ES-I3 (cell line): Measurements from ENCODE around the gene JAKMIP3.

ENCODE experiments used
- H3K36me3 ChIP-seq: 2 replicates; pipeline ENCODE4 v1.6.1; 2013; ENCODE audit warnings: mild to moderate bottlenecking, low read length, control low read depth, moderate library complexity; ENCODE audit not compliant: insufficient read depth
- H3K4me1 ChIP-seq: 2 replicates; pipeline ENCODE4 v1.6.1; 2013; ENCODE audit warnings: mild to moderate bottlenecking, control low read depth, low read length; ENCODE audit not compliant: insufficient read depth
- H3K9ac ChIP-seq: 2 replicates; pipeline ENCODE4 v1.6.1; 2013; ENCODE audit warnings: low read depth, mild to moderate bottlenecking, low read length, moderate library complexity
- H3K9me3 ChIP-seq: 2 replicates; pipeline ENCODE4 v1.6.1; 2013; ENCODE audit warnings: mild to moderate bottlenecking, low read length, moderate library complexity; ENCODE audit not compliant: control insufficient read depth, insufficient read depth

JAKMIP3 gene

DNA sequence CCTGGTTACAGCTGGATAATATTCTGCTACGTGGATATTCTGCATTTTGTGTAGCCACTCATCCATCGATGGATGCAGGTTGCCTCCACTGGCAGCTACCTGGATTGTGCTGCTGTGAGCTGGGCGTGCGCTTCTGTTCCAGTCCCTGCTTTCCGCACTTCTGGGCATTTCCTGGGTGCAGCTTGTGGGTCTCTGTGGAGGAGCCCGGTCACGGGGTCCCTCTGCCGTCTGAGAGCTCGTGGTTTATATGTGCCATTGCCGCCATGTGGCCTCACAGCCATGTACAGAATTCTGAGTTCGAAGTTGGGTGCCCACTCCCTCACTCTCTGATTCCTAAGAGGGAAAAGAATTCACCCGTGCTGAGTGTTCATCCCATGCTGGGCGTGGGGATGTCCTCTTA, 38.3 kb downstream of the JAKMIP3 start:
- Histone ChIP-seq H3K36me3 (no peaks in the 10 kb centered on the region), H3K9ac (no peak overlapping the region), H3K4me1 (no peaks in the 10 kb centered on the region), H3K9me3 (no peaks in the 10 kb centered on the region)

DNA sequence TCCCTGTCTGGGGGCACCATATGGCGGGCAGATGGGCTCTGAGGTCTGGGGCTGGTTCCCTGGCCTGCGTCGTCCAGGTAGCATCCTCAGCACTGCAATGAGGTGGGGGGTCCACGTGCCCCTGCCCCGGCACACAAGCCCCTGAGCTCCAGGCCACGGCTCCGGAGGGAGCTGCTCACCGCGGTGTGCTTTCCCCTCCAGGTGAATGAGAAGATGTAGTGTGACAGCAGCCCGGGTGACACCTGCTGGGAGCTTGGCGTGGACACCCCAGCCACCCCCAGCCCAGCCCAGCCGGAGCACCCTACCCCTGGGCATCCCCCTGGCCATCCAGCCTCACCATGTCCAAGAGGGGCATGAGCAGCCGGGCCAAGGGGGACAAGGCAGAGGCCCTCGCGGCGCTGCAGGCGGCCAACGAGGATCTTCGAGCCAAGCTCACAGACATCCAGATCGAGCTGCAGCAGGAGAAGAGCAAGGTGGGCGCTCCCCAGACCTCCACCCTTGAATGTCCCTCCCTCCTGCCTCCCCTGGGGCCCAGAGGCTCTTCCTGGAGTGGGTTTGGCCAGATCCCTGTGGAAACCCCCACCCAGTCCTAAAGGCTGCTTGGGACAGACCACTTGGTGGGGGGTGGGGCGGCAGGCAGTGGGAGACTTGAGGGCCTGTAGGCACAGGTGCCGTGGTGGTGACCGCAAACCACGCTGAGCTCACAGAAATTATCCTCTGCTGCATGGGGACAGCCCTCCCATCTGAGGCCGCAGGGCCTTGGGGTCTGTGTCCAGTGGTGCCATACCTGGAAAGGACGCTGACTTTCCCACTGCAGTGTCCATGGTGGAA, 38.9 kb downstream of the JAKMIP3 start:
- Histone ChIP-seq H3K36me3 (no peaks in the 10 kb centered on the region), H3K4me1 (no peaks in the 10 kb centered on the region), H3K9me3 (no peaks in the 10 kb centered on the region), H3K9ac (no peak overlapping the region)

DNA sequence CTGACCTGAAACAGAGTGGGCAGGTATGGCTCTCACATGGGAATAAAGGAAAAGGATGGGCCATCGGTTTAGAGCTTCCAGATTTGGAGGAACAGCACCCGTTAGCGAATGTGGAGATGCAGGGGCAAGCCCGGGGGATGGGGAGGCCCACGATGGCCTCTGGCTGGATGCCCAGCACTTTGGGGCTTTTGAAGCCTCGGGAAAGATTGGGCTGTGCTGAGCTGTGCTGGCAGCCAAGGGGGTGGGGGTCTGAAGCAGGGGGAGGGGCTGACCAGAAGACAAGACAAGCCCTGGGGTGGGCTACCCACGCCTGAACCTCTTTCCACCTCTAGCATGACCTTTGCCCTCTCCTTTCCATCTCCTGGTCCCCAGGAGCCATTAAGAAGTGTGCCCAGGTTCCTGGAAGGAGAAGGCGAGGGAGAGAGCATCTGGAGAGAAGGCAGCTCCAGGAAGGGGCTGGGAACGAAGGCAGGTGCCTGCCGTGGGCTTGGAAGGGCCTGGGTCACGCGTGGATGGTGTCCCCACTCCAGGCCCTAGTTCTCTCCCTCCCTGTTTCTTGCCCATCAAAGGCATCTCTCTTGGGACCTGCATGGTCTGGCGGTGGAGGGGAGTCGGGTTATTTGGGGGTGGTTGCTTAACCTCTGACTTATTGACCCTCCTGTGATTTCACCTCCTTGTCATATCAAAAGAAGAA, 39.7 kb downstream of the JAKMIP3 start:
- Histone ChIP-seq H3K36me3 (no peaks in the 10 kb centered on the region), H3K4me1 (no peaks in the 10 kb centered on the region), H3K9ac (no peak overlapping the region), H3K9me3 (no peaks in the 10 kb centered on the region)

DNA sequence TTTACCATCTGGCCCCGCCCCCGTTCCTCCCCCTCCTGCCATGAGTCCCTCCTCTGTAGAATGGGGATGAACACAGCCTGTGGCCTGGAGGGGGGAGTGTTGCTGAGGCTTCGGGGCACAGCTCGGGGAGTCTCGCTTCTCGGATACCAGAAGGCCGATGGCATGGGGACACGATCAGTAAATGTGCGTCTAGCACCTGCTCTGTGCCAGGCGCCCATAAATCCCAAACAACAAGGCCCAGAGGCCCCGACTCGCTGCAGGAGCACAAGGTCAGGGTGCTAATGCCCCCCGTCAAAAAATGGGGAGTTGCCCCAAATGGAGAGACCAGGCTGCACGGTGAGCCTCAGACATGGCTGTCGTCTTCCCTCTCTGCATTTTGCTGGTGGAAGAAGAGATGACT, 40.7 kb downstream of the JAKMIP3 start:
- Histone ChIP-seq H3K36me3 (no peaks in the 10 kb centered on the region), H3K9me3 (no peaks in the 10 kb centered on the region), H3K9ac (no peak overlapping the region), H3K4me1 (no peaks in the 10 kb centered on the region)

DNA sequence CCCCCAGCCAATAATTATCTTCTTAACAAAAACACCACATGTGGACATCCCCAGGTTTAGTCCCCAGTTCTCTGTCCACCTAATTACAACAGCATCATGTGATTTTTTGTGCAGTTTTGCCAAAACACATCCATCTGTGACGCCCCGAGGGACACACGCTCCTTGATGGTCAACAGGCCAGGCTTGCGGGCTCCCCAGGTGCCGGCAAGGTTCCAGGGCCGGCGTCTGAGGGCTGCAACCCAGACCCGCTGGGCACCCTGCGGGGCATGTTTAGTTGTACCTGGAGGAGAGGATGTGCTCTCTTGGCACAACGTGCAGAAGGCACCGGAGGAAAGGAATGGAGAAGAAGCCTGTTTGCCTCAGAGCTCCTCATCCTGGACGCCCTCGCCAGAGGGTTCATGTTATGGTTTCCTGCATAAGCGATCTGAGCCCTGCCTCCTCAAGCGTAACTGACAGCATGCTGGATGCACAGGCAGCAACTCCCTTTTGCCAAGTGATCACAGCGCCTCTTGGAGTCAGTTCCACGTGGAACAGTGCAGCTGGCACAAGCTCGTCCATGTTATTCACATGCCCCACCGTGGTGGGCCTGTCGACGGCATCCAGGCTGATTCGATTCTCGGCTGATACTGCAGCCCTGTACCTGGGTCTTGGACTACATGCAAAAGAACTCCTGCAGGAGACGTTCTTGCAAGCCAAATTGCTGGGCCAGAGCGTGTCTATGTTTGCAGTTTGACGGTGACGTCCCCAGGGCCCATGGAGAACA, 41.6 kb downstream of the JAKMIP3 start:
- Histone ChIP-seq H3K36me3 (no peaks in the 10 kb centered on the region), H3K4me1 (no peaks in the 10 kb centered on the region), H3K9ac (no peak overlapping the region), H3K9me3 (no peaks in the 10 kb centered on the region)

DNA sequence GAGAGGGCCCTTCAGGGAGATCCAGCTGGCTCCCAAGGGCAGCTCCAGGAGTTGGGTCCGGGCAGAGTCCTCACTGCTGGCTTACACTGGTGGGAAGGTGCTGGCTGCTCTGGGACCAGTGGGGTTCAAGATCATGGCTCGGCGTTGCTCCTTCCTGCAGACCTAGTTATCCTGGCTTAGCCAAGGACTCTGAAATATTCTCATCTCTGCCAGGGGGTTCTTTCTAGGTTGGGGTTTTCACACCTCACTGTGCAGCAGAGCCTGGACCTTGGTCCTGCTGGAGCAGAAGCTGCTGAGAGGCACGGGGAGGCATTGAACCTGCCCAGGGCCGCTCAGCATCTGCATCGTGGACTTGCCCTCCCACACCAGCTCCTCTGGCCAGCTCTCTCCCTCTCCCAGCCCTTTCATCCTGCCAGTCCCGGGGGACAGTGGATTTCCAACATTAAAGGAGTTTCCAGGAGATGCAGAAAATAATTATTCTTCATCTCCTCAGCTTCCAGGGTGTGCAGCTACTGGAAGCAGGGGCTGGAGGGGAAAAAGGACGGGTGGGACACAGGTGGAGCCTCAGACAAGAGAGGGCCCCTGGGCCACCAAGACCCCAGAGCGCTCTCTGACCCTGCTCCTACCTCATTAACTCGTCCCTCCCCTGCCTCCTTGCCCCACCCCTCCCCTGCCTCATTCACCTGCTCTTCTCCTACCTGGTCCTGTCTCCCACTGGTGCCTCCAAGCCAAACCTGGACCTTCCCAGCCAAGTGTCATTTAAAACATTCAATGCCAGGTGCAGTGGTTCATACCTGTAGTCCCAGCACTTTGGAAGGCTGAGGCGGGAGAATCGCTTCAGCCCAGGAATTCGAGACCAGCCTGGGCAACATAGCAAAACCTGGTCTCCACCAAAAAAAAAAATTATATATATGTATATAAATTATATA, 42.5 kb downstream of the JAKMIP3 start:
- H3K9ac ChIP-seq = no peak overlapping the region

DNA sequence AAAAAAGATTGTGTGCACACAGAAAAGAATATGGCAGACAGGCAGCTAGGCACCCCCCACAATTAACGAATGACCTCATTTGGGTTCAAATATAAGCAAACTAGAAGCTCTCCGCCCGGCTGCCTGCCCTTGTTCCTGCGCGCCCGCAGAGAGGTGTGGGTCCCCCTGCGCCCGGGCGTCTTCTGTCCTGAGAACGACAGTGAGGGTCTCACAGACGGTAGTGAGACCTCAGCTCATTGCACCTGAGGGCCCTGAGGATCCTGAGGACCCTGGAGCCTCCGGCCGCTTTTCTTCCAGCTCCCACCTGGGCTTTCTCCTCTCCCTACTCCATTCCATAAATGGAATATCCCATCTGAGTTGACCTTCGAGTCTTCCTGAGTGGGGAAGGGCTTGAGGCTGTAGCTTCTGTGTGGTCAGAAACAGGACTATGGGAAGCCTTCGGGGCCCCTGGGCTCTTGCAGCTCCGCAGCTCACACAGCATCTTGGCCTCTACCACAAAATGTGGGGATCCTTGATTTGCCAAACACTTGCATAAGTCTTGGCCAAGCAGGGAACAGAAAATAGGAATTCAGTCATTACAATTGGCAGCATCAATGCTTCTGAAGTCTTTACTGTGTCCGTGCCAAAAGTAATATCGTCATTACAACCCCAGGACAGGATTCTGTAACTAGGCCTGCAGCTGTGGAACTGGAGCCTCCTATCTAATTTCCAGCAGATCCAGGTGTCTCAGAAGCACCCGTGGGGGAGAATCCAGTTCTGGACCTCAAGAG, 43.8 kb downstream of the JAKMIP3 start:
- Histone ChIP-seq H3K9ac (no peak overlapping the region), H3K4me1 (no peaks in the 10 kb centered on the region), H3K36me3 (no peaks in the 10 kb centered on the region), H3K9me3 (no peaks in the 10 kb centered on the region)

More for the DNA sequence above, 42.5 kb downstream of the JAKMIP3 start:
- Histone ChIP-seq H3K9me3 (no peaks in the 10 kb centered on the region), H3K4me1 (no peaks in the 10 kb centered on the region), H3K36me3 (no peaks in the 10 kb centered on the region)

DNA sequence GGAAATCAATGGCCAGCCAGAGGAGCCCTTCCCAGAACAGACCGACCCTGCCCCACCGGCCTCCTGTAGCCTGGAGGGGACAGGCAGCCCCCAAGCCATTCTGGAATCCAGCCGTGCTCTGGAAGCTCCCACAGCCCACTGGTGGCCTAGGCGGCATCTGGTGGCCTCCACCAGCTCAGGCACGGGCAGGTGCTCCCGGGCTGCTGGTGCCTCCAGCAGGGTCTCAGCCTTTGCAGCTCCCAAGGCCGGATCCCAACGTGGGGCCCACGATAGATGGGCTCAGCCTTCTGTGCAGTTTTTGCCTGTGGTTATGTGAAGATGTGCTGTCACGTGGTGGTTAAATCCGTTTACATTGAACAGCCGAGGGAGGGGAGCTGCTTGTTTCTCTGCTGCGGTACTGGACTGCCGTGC, 44.4 kb downstream of the JAKMIP3 start:
- H3K9me3 ChIP-seq = no peaks in the 10 kb centered on the region
- no peaks in the 10 kb centered on the region for H3K4me1 ChIP-seq
- no peak overlapping the region for H3K9ac ChIP-seq
- no peaks in the 10 kb centered on the region for H3K36me3 ChIP-seq

DNA sequence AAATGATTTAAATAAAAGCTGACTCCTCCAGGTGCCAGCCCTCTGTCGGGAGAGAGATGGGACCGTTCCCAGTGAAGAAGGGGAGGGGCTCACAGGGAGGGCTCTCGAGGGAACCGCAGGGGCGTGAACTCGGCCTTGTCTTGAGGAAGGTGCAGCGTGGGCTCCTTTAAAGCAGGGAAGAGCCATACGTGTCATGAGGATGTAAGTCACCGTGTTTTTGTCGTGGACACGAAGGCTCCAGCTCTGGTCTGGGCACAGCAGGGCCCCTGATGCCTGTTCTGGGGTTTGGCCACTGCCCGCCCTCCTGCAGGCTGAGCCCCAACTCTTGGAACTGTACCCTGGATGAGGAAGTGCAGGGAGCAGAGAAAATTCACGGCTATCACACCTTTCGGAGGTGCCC, 45.0 kb downstream of the JAKMIP3 start:
- Histone ChIP-seq H3K4me1 (no peaks in the 10 kb centered on the region), H3K9me3 (no peaks in the 10 kb centered on the region), H3K36me3 (no peaks in the 10 kb centered on the region), H3K9ac (no peak overlapping the region)

DNA sequence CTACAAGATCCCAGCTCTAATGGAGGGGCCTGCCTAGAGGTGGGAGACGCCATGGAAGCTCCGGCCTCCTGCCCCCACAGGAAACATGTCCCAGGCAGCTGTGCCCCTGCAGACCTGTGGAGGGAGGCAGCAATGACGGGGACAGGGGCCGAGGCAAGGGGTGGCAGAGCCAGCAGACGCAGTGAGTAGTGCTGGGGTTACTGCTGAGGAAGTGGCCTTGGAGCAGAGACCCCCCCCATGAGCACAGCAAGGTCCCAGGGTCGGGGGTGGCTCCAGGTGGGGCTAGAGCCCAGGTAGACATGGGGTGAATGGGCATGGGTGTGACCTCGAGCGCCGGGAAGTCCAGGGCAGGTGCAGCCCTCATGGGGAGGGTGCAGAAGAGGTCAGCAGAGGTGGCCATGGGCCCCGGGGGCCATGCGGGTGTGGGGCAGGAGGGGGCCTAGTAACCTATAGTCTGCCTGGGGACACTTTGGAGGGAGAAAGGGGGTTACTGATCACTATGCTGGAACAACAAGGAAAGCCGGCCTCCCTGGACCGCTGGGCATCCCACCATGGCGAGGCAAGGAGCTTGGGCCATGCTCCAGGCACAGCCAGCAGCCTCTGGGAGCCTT, 45.5 kb downstream of the JAKMIP3 start:
- Histone ChIP-seq H3K9me3 (no peaks in the 10 kb centered on the region), H3K36me3 (no peaks in the 10 kb centered on the region), H3K9ac (no peak overlapping the region), H3K4me1 (no peaks in the 10 kb centered on the region)

DNA sequence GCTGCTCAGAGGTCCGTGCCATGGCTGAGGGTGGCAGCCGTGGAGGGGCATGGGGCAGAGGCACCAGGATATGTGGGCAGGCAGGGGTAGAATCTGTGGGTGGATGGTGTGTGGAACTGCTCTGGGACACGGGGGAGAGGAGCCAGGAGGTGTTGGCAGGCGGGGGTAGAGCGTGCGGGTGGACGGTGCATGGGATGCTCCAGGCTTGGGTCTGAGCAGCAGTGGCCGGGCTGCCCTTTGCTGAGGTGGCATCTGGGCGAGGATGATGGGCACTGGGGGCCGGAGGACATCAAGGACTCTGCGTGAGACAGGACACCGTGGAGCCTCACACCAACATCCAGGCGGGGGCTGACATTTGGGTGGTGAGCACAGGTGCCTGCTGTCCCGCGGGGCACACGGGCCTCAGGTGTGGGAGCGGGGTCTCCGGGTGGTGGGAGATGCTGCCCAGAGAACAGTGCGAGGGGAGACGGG, 46.2 kb downstream of the JAKMIP3 start:
- Histone ChIP-seq H3K36me3 (no peaks in the 10 kb centered on the region), H3K9ac (no peak overlapping the region), H3K9me3 (no peaks in the 10 kb centered on the region), H3K4me1 (no peaks in the 10 kb centered on the region)

DNA sequence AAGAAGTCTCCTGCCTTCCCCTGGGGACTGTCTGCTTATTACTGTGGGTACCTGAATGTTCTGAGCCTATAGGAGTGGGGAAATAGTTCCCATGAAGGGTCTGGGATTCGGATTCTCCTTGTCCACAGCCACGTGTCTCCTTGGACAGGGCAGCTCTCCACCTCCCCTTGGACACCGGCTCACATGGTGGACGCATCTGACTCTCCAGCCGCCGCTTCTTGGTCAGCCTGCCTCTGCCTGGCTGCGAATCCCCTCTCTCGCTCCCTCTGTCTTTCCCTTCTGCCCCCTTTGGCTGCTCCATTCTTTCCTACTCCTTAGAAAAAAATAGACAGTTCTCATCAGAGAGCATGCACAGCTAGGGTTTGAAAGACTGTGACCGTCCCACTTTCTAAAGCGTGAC, 46.9 kb downstream of the JAKMIP3 start:
- H3K36me3 ChIP-seq = no peaks in the 10 kb centered on the region
- H3K9me3 ChIP-seq = no peaks in the 10 kb centered on the region
- no peak overlapping the region for H3K9ac ChIP-seq
- no peaks in the 10 kb centered on the region for H3K4me1 ChIP-seq

DNA sequence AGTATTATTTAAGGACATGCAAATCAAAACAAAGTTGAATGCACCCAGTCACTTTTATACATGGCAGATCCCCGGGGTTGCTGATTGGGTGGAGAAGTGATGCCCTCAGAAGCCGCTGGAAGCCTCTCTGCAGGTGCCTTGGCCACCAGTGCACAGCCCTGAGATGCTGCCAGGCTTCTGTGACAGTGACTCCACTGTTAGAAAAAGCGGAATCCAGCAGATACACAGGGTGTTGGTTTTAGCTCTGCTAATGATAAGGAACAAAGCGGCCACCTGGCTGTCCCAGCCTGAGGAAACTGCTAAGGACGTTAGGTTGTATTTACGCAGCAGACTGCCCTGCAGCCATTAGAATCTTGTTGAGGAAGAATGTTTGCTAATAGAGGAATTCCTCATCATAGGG, 47.5 kb downstream of the JAKMIP3 start:
- H3K9me3 ChIP-seq = no peaks in the 10 kb centered on the region
- no peaks in the 10 kb centered on the region for H3K4me1 ChIP-seq
- no peaks in the 10 kb centered on the region for H3K36me3 ChIP-seq
- H3K9ac ChIP-seq = no peak overlapping the region
